ENCODE results near the gene LCN2.

GRCh38 chr9:128151309-128152132, 2.3 kb downstream of the LCN2 start:
- TF ChIP-seq POLR2AphosphoS5 (IDR thresholded peaks at IDR 0.05; ENCODE audit: low read depth, low read length) = no peak
- no peak for TF ChIP-seq FOXP2 (optimal IDR thresholded peaks at IDR 0.05; ENCODE audit: borderline replicate concordance, extremely low read depth, extremely low read length, insufficient read depth)
